HepG2 (cell line): ENCODE results near the gene TMEM8B.

Experiments used
- AKAP8 ChIP-seq: sonication (generic); formaldehyde crosslinking; IDR thresholded peaks from 2 replicates; pipeline ENCODE4 v1.5.1; 2020; ENCODE audit warnings: mild to moderate bottlenecking, missing genetic modification reagents
- ARHGAP35 ChIP-seq: sonication (generic); formaldehyde crosslinking; IDR thresholded peaks from 2 replicates; pipeline ENCODE4 v1.9.0; 2022; ENCODE audit warnings: mild to moderate bottlenecking, inconsistent platforms, moderate library complexity, missing genetic modification reagents, borderline replicate concordance
- EP300 ChIP-seq, 3 experiments: sonication (generic) in 1 of 3; formaldehyde crosslinking in 1 of 3; IDR thresholded peaks; 2 replicates each; pipeline versions ENCODE4 v1.5.1 to v1.6.1; 2011 to 2020; ENCODE audit warnings: low read depth in 2 of 3, low read length in 2 of 3, borderline replicate concordance in 1 of 3, improper control_type of control experiment in 1 of 3, mild to moderate bottlenecking in 1 of 3, missing genetic modification reagents in 1 of 3, moderate library complexity in 1 of 3
- FOSL2 ChIP-seq: sonication (generic); formaldehyde crosslinking; IDR thresholded peaks from 2 replicates; pipeline ENCODE4 v1.4.0; 2020; ENCODE audit warnings: missing genetic modification reagents
- HOXA9 ChIP-seq: sonication (generic); formaldehyde crosslinking; IDR thresholded peaks from 2 replicates; pipeline ENCODE4 v1.8.1; 2022; ENCODE audit warnings: missing genetic modification reagents, mild to moderate bottlenecking, moderate library complexity, borderline replicate concordance
- KAT7 ChIP-seq: IDR thresholded peaks from 2 replicates; pipeline ENCODE4 v1.6.1; 2018; ENCODE audit warnings: borderline replicate concordance, missing compliant biosample characterization
- MYC ChIP-seq: sonication (generic); formaldehyde crosslinking; IDR thresholded peaks from 2 replicates; pipeline ENCODE4 v1.9.0; 2021; ENCODE audit warnings: missing genetic modification reagents, borderline replicate concordance
- NFATC3 ChIP-seq: sonication (generic); formaldehyde crosslinking; IDR thresholded peaks from 2 replicates; pipeline ENCODE4 v1.5.1; 2020; ENCODE audit warnings: mild to moderate bottlenecking, missing genetic modification reagents
- PRMT3 ChIP-seq: sonication (generic); formaldehyde crosslinking; IDR thresholded peaks from 2 replicates; pipeline ENCODE4 v1.8.1; 2022; ENCODE audit warnings: low read depth, mild to moderate bottlenecking, moderate library complexity, missing genetic modification reagents, borderline replicate concordance
- SOX6 ChIP-seq, 2 experiments: fragments of 450-650 bp in 1 of 2; sonication (generic) in 1 of 2; formaldehyde crosslinking in 1 of 2; IDR thresholded peaks; 2 replicates each; pipeline versions ENCODE4 v1.4.0 to v1.6.1; 2017 to 2020; ENCODE audit warnings: antibody characterized with exemption in 1 of 2, mild to moderate bottlenecking in 1 of 2, missing genetic modification reagents in 1 of 2
- YY1 ChIP-seq: IDR thresholded peaks from 2 replicates; pipeline ENCODE4 v1.6.1; 2011; ENCODE audit warnings: low read length, low read depth, moderate library complexity, mild to moderate bottlenecking; ENCODE audit not compliant: insufficient read depth, insufficient replicate concordance
- ZNF367 ChIP-seq: sonication (generic); formaldehyde crosslinking; IDR thresholded peaks from 2 replicates; pipeline ENCODE4 v1.4.0; 2020; ENCODE audit warnings: missing genetic modification reagents, borderline replicate concordance
- TF ChIP-seq, protein P1 (sequence below): sonication (generic); formaldehyde crosslinking; IDR thresholded peaks from 2 replicates; pipeline ENCODE4 v1.4.0; 2020; ENCODE audit warnings: low read depth, mild to moderate bottlenecking, missing genetic modification reagents
- TF ChIP-seq, protein P2 (sequence below): sonication (generic); formaldehyde crosslinking; IDR thresholded peaks from 2 replicates; pipeline ENCODE4 v1.4.0; 2020; ENCODE audit warnings: mild to moderate bottlenecking, missing genetic modification reagents, borderline replicate concordance

DNA sequence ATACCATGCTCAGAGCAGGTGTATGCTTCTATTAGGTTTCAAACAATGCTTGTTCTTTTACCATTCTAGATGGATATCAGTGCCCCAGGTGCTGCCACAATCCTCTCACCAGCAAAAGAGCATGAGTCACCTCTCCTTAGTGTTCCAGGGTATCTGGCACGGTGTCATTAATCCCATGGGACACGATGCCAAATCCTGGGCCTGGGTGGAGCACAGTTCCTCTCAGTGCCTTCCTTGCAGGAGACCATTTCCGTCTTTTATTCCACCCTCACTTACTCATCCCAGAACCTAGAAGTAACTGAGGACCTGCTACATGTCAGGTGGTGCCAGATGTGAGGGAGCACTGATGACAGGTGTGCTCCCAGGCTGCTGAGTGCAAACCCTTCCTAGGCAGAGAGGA lies 42.5 kb downstream of the TMEM8B start:
- no peak for TF ChIP-seq NFATC3
- no peak for TF ChIP-seq YY1
- TF ChIP-seq, protein P1, sequence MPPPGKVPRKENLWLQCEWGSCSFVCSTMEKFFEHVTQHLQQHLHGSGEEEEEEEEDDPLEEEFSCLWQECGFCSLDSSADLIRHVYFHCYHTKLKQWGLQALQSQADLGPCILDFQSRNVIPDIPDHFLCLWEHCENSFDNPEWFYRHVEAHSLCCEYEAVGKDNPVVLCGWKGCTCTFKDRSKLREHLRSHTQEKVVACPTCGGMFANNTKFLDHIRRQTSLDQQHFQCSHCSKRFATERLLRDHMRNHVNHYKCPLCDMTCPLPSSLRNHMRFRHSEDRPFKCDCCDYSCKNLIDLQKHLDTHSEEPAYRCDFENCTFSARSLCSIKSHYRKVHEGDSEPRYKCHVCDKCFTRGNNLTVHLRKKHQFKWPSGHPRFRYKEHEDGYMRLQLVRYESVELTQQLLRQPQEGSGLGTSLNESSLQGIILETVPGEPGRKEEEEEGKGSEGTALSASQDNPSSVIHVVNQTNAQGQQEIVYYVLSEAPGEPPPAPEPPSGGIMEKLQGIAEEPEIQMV (CRISPR knock-in tag), result no peak
- no peak for TF ChIP-seq PRMT3
- TF ChIP-seq HOXA9 (CRISPR knock-in tag), result no peak
- no peak for TF ChIP-seq MYC (CRISPR knock-in tag)
- TF ChIP-seq, protein P2, sequence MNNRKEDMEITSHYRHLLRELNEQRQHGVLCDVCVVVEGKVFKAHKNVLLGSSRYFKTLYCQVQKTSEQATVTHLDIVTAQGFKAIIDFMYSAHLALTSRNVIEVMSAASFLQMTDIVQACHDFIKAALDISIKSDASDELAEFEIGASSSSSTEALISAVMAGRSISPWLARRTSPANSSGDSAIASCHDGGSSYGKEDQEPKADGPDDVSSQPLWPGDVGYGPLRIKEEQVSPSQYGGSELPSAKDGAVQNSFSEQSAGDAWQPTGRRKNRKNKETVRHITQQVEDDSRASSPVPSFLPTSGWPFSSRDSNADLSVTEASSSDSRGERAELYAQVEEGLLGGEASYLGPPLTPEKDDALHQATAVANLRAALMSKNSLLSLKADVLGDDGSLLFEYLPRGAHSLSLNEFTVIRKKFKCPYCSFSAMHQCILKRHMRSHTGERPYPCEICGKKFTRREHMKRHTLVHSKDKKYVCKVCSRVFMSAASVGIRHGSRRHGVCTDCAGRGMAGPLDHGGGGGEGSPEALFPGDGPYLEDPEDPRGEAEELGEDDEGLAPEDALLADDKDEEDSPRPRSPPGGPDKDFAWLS, result no peak
- TF ChIP-seq ARHGAP35 (CRISPR knock-in tag), result no peak
- no peak for TF ChIP-seq EP300 (IDR thresholded peaks at IDR 0.05; ENCODE audit: low read depth in 2 of 2, low read length in 2 of 2)
- TF ChIP-seq EP300 (CRISPR knock-in tag; IDR thresholded peaks at IDR 0.05; ENCODE audit: borderline replicate concordance), result no peak
- TF ChIP-seq KAT7 (CRISPR knock-in tag), result no peak
- no peak for TF ChIP-seq SOX6 (IDR thresholded peaks at IDR 0.05)
- no peak for TF ChIP-seq SOX6 (CRISPR knock-in tag; IDR thresholded peaks at IDR 0.05)
- no peak for TF ChIP-seq ZNF367
- TF ChIP-seq AKAP8 (CRISPR knock-in tag), result no peak
- TF ChIP-seq FOSL2 (CRISPR knock-in tag), result no peak
